ENCODE data around the gene DOCK6. TPM values are rescaled to one million over a fixed set of nuclear protein-coding genes. Genes with fewer than 3 reads are reported as not detected.

The DOCK6 gene
- total and polyA plus RNA-seq, 7 donors = 8.8 to 40.5 (median 20.2) TPM

- WGBS, 2 donors = 94 to 96% methylated on average over 8 of the region's 8 CpGs
- H3K4me3 ChIP-seq = no peak overlapping the region
- DNase-seq = no peak
- intact Hi-C loops (cut with DNase I) = no loop called here
- H3K36me3 ChIP-seq = peaks cover 0 to 28% (median 0%) of the 10 kb centered on the region in 4 donors
- H3K27ac ChIP-seq = no peak overlapping the region
- H3K27me3 ChIP-seq = no peaks in the 10 kb centered on the region
- no peak for TF ChIP-seq EP300 (IDR thresholded peaks at IDR 0.05)
- no peak for TF ChIP-seq CTCF (IDR thresholded peaks at IDR 0.05)
- no peak for TF ChIP-seq POLR2AphosphoS5 (IDR thresholded peaks at IDR 0.05)
- no peak for TF ChIP-seq POLR2A (IDR thresholded peaks at IDR 0.05)
- peaks cover 0 to 2% (median 0%) of the 10 kb centered on the region in 4 donors for H3K9me3 ChIP-seq
- peaks cover 0 to 12% (median 9%) of the 10 kb centered on the region in 4 donors for H3K4me1 ChIP-seq
Measured at GRCh38 chr19:11240008-11240444, 22.3 kb downstream of the DOCK6 start.

GRCh38 chr19:11239377-11240000, 22.8 kb downstream of the DOCK6 start, which contains the start of gene ANGPTL8:
TSS of gene ANGPTL8 (plus strand) at chr19:11239619. CDS start at chr19:11239638, 19 bp downstream.
- Histone ChIP-seq H3K4me1 (peaks cover 0 to 12% (median 9%) of the 10 kb centered on the region in 4 donors), H3K27ac (no peak within 1 kb of the TSS), H3K9me3 (peaks cover 0 to 2% (median 0%) of the 10 kb centered on the region in 4 donors), H3K36me3 (peaks cover 0 to 28% (median 0%) of the 10 kb centered on the region in 4 donors), H3K27me3 (no peaks in the 10 kb centered on the region), H3K4me3 (no peak within 1 kb of the TSS)
- 95% methylated on average over 23 of the region's 23 CpGs for WGBS, 2 donors
- TF ChIP-seq POLR2A (IDR thresholded peaks at IDR 0.05) (no peak), POLR2AphosphoS5 (IDR thresholded peaks at IDR 0.05) (no peak), EP300 (IDR thresholded peaks at IDR 0.05) (no peak), CTCF (IDR thresholded peaks at IDR 0.05) (no peak)
- DNase-seq = no peak
- intact Hi-C loops (cut with DNase I) = no loop called here

- intact Hi-C loops (cut with DNase I) = no loop called here
Measured at GRCh38 chr19:11238781-11239376, 23.4 kb downstream of the DOCK6 start.

GRCh38 chr19:11238041-11238440, 24.3 kb downstream of the DOCK6 start:
- no peak for TF ChIP-seq CTCF (IDR thresholded peaks at IDR 0.05)
- TF ChIP-seq POLR2A (IDR thresholded peaks at IDR 0.05) = no peak
- TF ChIP-seq POLR2AphosphoS5 (IDR thresholded peaks at IDR 0.05) = no peak
- TF ChIP-seq EP300 (IDR thresholded peaks at IDR 0.05) = no peak
- H3K4me3 ChIP-seq = no peak overlapping the region
- intact Hi-C loops (cut with DNase I) = no loop called here
- DNase-seq = no peak
- 89 to 96% methylated on average over 11 of the region's 11 CpGs for WGBS, 2 donors
- peaks cover 0 to 2% (median 0%) of the 10 kb centered on the region in 4 donors for H3K9me3 ChIP-seq
- peaks cover 0 to 2% (median under 1%) of the 10 kb centered on the region in 4 donors for H3K4me1 ChIP-seq
- peaks cover 0 to 34% (median 0%) of the 10 kb centered on the region in 4 donors for H3K36me3 ChIP-seq
- no peak overlapping the region for H3K27ac ChIP-seq
- no peaks in the 10 kb centered on the region for H3K27me3 ChIP-seq

More at GRCh38 chr19:11238781-11239376, 23.4 kb downstream of the DOCK6 start:
- Histone ChIP-seq H3K4me1 (peaks cover 0 to 11% (median 7%) of the 10 kb centered on the region in 4 donors), H3K9me3 (peaks cover 0 to 2% (median 0%) of the 10 kb centered on the region in 4 donors), H3K27ac (no peak overlapping the region), H3K27me3 (no peaks in the 10 kb centered on the region), H3K4me3 (no peak overlapping the region), H3K36me3 (peaks cover 0 to 28% (median 0%) of the 10 kb centered on the region in 4 donors)
- 85 to 91% methylated on average over 6 of the region's 6 CpGs for WGBS, 2 donors
- TF ChIP-seq POLR2AphosphoS5 (IDR thresholded peaks at IDR 0.05) = no peak
- no peak for TF ChIP-seq POLR2A (IDR thresholded peaks at IDR 0.05)
- TF ChIP-seq CTCF (IDR thresholded peaks at IDR 0.05) = no peak
- TF ChIP-seq EP300 (IDR thresholded peaks at IDR 0.05) = no peak
- no peak for DNase-seq

Data from sigmoid colon (tissue), 7 donors.